Mucosa of rectum (tissue), 2 donors: ENCODE measurements around the gene PRDM9.
"Not testable (repeated sequence)": the region's sequence is repeated elsewhere in the genome, so short reads cannot be mapped to it uniquely, and the experiment has no call there.

Source experiments
- H3K27ac ChIP-seq, 2 donors: one replicate each; pipeline ENCODE4 v1.7.0; 2013; ENCODE audit warnings: inconsistent platforms in 2 of 2, low read depth in 2 of 2, low read length in 2 of 2
- H3K27me3 ChIP-seq, 2 donors: one replicate each; pipeline ENCODE4 v1.7.0; 2013; ENCODE audit warnings: low read length in 2 of 2; ENCODE audit not compliant: control insufficient read depth in 2 of 2, insufficient read depth in 2 of 2
- H3K36me3 ChIP-seq, 2 donors: one replicate each; pipeline ENCODE4 v1.7.0; 2013; ENCODE audit warnings: low read length in 2 of 2; ENCODE audit not compliant: control insufficient read depth in 2 of 2, insufficient read depth in 2 of 2
- H3K4me1 ChIP-seq, 2 donors: one replicate each; pipeline ENCODE4 v1.7.0; 2013; ENCODE audit warnings: low read length in 2 of 2, mild to moderate bottlenecking in 1 of 2; ENCODE audit not compliant: control insufficient read depth in 2 of 2, insufficient read depth in 2 of 2
- H3K4me3 ChIP-seq, 2 donors: one replicate each; pipeline ENCODE4 v1.7.0; 2013; ENCODE audit warnings: low read length in 2 of 2
- H3K9ac ChIP-seq, 2 donors: one replicate each; pipeline ENCODE4 v1.7.0; 2013; ENCODE audit warnings: low read length in 2 of 2, low read depth in 1 of 2, mild to moderate bottlenecking in 1 of 2
- H3K9me3 ChIP-seq, 2 donors: one replicate each; pipeline ENCODE4 v1.7.0; 2013; ENCODE audit warnings: low read length in 2 of 2; ENCODE audit not compliant: control insufficient read depth in 2 of 2
- donor health status: healthy.
- donor health status: Normal muscosa, but diverticular disease.

PRDM9 gene

GRCh38 chr5:23525751-23526150, 18.3 kb downstream of the PRDM9 start:
- H3K27me3 ChIP-seq: no peaks in the 10 kb centered on the region
- H3K4me3 ChIP-seq: no peak overlapping the region

GRCh38 chr5:23526616-23527015, 19.2 kb downstream of the PRDM9 start:
- H3K36me3 ChIP-seq, H3K27me3 ChIP-seq, H3K4me3 ChIP-seq, H3K4me1 ChIP-seq, H3K27ac ChIP-seq, H3K9ac ChIP-seq, H3K9me3 ChIP-seq: not testable (repeated sequence)

More at GRCh38 chr5:23525751-23526150, 18.3 kb downstream of the PRDM9 start:
- Histone ChIP-seq H3K36me3 (no peaks in the 10 kb centered on the region), H3K27ac (no peak overlapping the region), H3K4me1 (no peaks in the 10 kb centered on the region), H3K9ac (no peak overlapping the region), H3K9me3 (peaks cover 0 to 3% of the 10 kb centered on the region in 2 donors)

- H3K9me3 ChIP-seq, H3K4me3 ChIP-seq, H3K27ac ChIP-seq, H3K36me3 ChIP-seq, H3K9ac ChIP-seq, H3K4me1 ChIP-seq, H3K27me3 ChIP-seq: not testable (repeated sequence)
Observed at GRCh38 chr5:23527216-23527920, 20.0 kb downstream of the PRDM9 start.

- Histone ChIP-seq H3K36me3 (no peaks in the 10 kb centered on the region), H3K9ac (no peak overlapping the region), H3K4me3 (no peak overlapping the region), H3K27me3 (no peaks in the 10 kb centered on the region), H3K4me1 (no peaks in the 10 kb centered on the region), H3K9me3 (peaks cover 0 to 3% of the 10 kb centered on the region in 2 donors), H3K27ac (no peak overlapping the region)
Observed at GRCh38 chr5:23528677-23529076, 21.3 kb downstream of the PRDM9 start.

GRCh38 chr5:23530571-23530970, 23.2 kb downstream of the PRDM9 start:
- H3K4me1 ChIP-seq: no peaks in the 10 kb centered on the region
- H3K9ac ChIP-seq: no peak overlapping the region
- H3K27ac ChIP-seq: no peak overlapping the region

GRCh38 chr5:23571059-23571458, 63.6 kb downstream of the PRDM9 start:
- no peak overlapping the region for H3K27ac ChIP-seq
- H3K9me3 ChIP-seq: no peaks in the 10 kb centered on the region
- H3K4me3 ChIP-seq: no peak overlapping the region
- no peaks in the 10 kb centered on the region for H3K36me3 ChIP-seq
- no peak overlapping the region for H3K9ac ChIP-seq
- H3K4me1 ChIP-seq: no peaks in the 10 kb centered on the region
- H3K27me3 ChIP-seq: no peaks in the 10 kb centered on the region

More at GRCh38 chr5:23530571-23530970, 23.2 kb downstream of the PRDM9 start:
- no peak overlapping the region for H3K4me3 ChIP-seq
- H3K27me3 ChIP-seq: no peaks in the 10 kb centered on the region
- H3K9me3 ChIP-seq: peaks cover 0 to 3% of the 10 kb centered on the region in 2 donors
- no peaks in the 10 kb centered on the region for H3K36me3 ChIP-seq
